Prostate gland (tissue), 2 donors: Measurements from ENCODE around the gene SOX14. TPM values are rescaled to one million over a fixed set of nuclear protein-coding genes. Genes with fewer than 3 reads are reported as not detected.

ENCODE experiments used
- DNase-seq: peaks from one replicate; pipeline ENCODE4 v3.0.0-alpha.2; 2019; ENCODE audit warnings: low spot score
- H3K27ac ChIP-seq, 2 donors: fragments of 200-600 bp; sonication (generic); 2 replicates each; pipeline ENCODE4 v1.5.1; 2017 to 2019
- H3K27me3 ChIP-seq: fragments of 200-600 bp; sonication (generic); replicated peaks from 2 replicates; pipeline ENCODE4 v1.5.1; 2019; ENCODE audit not compliant: insufficient read depth
- H3K36me3 ChIP-seq, 2 donors: fragments of 200-600 bp; sonication (generic); 1 replicate in 1 of 2; 2 replicates in 1 of 2; pipeline versions ENCODE4 v1.5.1 to v1.8.1; 2017 to 2019
- H3K4me1 ChIP-seq: fragments of 200-600 bp; sonication (generic); replicated peaks from 2 replicates; pipeline ENCODE4 v1.5.1; 2019
- H3K4me3 ChIP-seq, 2 donors: fragments of 200-600 bp; sonication (generic); 2 replicates each; pipeline ENCODE4 v1.5.1; 2017 to 2019
- H3K9me3 ChIP-seq: fragments of 200-600 bp; sonication (generic); 2 replicates; pipeline ENCODE4 v1.5.1; 2017
- POLR2A ChIP-seq: fragments of 450-650 bp; IDR thresholded peaks from one replicate; pipeline ENCODE4 v1.6.1; 2016; ENCODE audit warnings: antibody characterized with exemption, mild to moderate bottlenecking
- POLR2AphosphoS5 ChIP-seq: sonication (generic); formaldehyde crosslinking; IDR thresholded peaks from one replicate; pipeline ENCODE4 v1.6.1; 2017; ENCODE audit warnings: antibody characterized with exemption
- WGBS: methylation state at CpG from one replicate; pipeline ENCODE4 v1.1.5; 2018; 5-methylcytosine and 5-hydroxymethylcytosine counted together
- intact Hi-C: fragments of 100-400 bp; cut with DNase I; formaldehyde crosslinking; loops from one replicate; pipeline ENCODE4 v1.14.2; 2022
- total RNA-seq, 2 donors: library from RNA; depleted of rRNA; stranded (reverse); fragments of >200 nt; gene quantifications; one replicate each; pipeline ENCODE4 v1.1.0, GENCODE V29; 2016
- TF ChIP-seq, protein P1 (sequence below), 4 experiments: fragments of 200-600 bp in 2 of 4; fragments of 450-650 bp in 2 of 4; sonication (generic) in 2 of 4; IDR thresholded peaks; 1 replicate in 3 of 4; 2 replicates in 1 of 4; pipeline ENCODE4 v1.5.1; 2016 to 2019; ENCODE audit warnings: antibody characterized with exemption in 4 of 4, mild to moderate bottlenecking in 2 of 4, moderate library complexity in 2 of 4

Gene SOX14
- total RNA-seq, 2 donors from 2014 or later, result 0.80 to 1.2 TPM

DNA sequence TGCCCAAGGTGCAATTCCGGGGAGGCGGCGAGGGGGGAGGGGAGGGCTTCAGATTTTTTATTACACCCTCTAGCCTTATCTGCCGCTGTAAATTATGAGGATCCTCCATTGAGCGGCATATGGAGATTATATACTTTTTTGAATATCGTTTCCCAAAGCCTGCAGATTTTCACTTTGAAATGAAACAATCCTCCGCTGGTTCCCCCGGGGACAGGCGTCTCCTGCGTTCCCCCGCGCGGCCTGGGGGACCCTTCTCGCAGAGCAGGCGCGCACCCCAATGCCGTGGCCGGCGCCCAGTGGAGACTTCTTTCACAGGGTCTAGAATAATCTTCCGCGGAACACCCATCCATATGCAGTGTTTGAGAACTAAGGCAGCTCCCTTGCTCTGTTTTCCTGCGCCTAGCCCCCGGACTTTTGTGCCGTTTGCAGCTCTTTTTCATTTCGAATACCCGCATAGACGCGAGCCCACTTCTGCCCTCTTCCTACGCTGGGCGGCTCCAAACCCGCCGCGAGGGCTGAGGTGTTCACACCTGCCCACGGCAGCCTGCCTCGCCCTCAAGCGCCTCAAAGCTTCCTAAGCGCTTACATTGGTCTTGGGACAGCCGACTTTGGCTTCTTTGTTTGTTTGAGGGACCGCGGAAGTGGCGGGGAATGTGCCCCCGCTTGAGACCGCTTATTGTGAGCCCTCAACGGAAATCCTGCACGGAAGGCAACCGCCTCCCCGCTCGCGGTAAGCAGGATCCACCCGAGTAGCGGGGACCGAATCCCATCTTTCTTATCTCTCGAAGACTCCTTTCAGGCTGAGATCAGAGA lies 7.5 kb downstream of the SOX14 start:
- DNase-seq, result no peak
- no peak overlapping the region for H3K27ac ChIP-seq
- no peaks in the 10 kb centered on the region for H3K9me3 ChIP-seq
- H3K4me1 ChIP-seq, result no peaks in the 10 kb centered on the region
- peak overlapping the region in 1 of 2 donors; percentile 2 for H3K4me3 ChIP-seq
- intact Hi-C loops, result no loop called here
- TF ChIP-seq, protein P1, sequence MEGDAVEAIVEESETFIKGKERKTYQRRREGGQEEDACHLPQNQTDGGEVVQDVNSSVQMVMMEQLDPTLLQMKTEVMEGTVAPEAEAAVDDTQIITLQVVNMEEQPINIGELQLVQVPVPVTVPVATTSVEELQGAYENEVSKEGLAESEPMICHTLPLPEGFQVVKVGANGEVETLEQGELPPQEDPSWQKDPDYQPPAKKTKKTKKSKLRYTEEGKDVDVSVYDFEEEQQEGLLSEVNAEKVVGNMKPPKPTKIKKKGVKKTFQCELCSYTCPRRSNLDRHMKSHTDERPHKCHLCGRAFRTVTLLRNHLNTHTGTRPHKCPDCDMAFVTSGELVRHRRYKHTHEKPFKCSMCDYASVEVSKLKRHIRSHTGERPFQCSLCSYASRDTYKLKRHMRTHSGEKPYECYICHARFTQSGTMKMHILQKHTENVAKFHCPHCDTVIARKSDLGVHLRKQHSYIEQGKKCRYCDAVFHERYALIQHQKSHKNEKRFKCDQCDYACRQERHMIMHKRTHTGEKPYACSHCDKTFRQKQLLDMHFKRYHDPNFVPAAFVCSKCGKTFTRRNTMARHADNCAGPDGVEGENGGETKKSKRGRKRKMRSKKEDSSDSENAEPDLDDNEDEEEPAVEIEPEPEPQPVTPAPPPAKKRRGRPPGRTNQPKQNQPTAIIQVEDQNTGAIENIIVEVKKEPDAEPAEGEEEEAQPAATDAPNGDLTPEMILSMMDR (IDR thresholded peaks at IDR 0.05), result no peak
- TF ChIP-seq POLR2A (no peak), POLR2AphosphoS5 (no peak)
- H3K27me3 ChIP-seq, result peaks cover 42% of the 10 kb centered on the region
- no peaks in the 10 kb centered on the region for H3K36me3 ChIP-seq
- 3% methylated on average over 53 of the region's 53 CpGs for WGBS

DNA sequence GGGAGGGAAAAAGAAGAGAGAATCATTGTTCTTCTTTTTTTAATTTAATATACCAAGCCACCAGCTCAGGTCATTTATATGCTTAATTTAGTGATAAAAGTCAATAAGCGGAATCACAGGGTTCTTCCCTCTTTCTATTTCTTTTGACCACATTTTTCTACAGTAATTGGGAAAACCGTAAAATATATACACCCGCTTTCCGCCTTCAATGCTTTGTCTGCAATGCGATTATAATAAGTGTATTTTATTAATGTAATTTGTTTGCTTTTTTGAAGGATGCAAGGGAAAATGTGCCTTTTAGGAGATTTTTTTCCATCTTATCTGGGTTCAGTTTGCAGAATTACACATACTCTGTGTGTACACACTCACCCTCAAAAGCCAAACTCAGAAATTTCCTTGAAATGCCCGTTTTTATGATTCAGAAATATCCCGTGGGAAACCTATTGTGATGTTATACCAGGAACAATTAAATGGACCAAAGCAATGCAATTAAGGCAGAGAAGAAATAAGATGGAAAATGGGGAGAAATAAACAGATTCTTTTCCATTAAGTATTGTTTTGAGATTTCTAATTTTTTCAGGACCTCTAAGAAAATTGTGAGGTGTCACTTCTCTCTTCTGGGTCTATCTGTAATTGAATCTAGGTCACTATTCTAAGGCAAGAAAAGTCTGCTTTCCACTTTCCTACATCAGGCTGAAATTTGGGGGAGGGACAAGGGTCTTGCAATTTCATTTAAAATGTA lies 8.3 kb downstream of the SOX14 start:
- Histone ChIP-seq H3K27ac (no peak overlapping the region), H3K27me3 (peaks cover 39% of the 10 kb centered on the region), H3K4me3 (no peak overlapping the region), H3K36me3 (no peaks in the 10 kb centered on the region), H3K9me3 (no peaks in the 10 kb centered on the region), H3K4me1 (no peaks in the 10 kb centered on the region)
- TF ChIP-seq POLR2AphosphoS5 (no peak), POLR2A (no peak)
- TF ChIP-seq, protein P1 (IDR thresholded peaks at IDR 0.05), result no peak
- 12% methylated on average over 7 of the region's 7 CpGs for WGBS
- intact Hi-C loops, result no loop called here
- no peak for DNase-seq

DNA sequence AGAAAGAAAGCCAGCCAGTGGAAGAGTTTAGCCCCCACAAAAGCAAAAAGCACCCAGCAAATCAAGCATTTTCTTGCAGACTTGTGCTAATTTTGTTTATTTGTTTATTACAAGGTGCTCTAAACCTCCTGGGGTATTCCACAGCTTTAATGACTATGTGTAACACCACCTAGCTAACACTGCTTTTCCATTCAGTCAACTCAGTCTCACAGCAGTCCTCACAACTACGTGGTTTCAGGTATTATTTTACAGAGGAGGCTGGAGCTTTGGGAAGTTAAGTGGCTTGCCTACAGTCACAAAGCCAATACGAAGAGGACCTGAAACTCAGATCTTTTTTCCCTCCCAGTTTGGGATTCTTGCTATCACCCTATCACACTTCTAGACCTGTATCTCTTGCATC lies 14.8 kb downstream of the SOX14 start:
- TF ChIP-seq POLR2AphosphoS5, result no peak
- no peak for TF ChIP-seq POLR2A
- TF ChIP-seq, protein P1 (IDR thresholded peaks at IDR 0.05), result no peak
- intact Hi-C loops, result no loop called here
- Histone ChIP-seq H3K36me3 (no peaks in the 10 kb centered on the region), H3K4me1 (no peaks in the 10 kb centered on the region), H3K27me3 (no peaks in the 10 kb centered on the region), H3K9me3 (no peaks in the 10 kb centered on the region), H3K4me3 (no peak overlapping the region), H3K27ac (no peak overlapping the region)
- 25% methylated on average over 2 of the region's 2 CpGs for WGBS
- DNase-seq, result no peak

DNA sequence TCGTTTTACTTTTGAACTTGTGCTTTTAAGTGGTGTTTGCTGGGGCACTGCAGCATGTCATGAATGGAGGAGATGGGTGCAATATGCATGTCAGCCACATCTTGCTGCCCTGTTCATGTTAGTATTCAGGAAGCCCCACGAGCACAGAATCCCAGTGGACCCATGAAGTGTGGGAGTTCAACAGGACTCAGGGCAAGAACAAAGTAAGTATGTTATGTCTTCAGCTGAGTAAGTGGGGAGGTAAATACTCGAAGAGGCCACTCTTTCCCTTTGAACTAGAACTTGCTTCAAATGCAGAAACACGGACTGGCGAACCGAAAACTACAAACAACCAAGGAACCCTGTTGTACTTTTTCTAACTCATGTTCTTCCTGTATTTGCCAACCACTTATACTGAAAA lies 23.4 kb downstream of the SOX14 start:
- Histone ChIP-seq H3K4me1 (no peaks in the 10 kb centered on the region), H3K27me3 (peaks cover 4% of the 10 kb centered on the region), H3K9me3 (no peaks in the 10 kb centered on the region), H3K4me3 (no peak overlapping the region), H3K36me3 (no peaks in the 10 kb centered on the region), H3K27ac (no peak overlapping the region)
- 58% methylated on average over 6 of the region's 6 CpGs for WGBS
- no peak for DNase-seq
- TF ChIP-seq, protein P1 (IDR thresholded peaks at IDR 0.05), result no peak
- TF ChIP-seq POLR2A, result no peak
- no peak for TF ChIP-seq POLR2AphosphoS5
- intact Hi-C loops, result no loop called here
